PC-9 (cell line): ENCODE results near the gene SCN10A.

Experiments
- CTCF ChIP-seq: fragments of 200-600 bp; sonication (generic); conservative IDR thresholded peaks from 2 replicates; pipeline ENCODE4 v1.6.1; 2017; ENCODE audit warnings: mixed run types, antibody characterized with exemption, mild to moderate bottlenecking, moderate library complexity
- EZH2 ChIP-seq: fragments of 200-600 bp; sonication (generic); IDR thresholded peaks from 2 replicates; pipeline ENCODE4 v1.8.0; 2017; ENCODE audit warnings: antibody characterized with exemption, low read depth

GRCh38 chr3:38792983-38793382, 23.0 kb downstream of the SCN10A start:
- TF ChIP-seq CTCF (no peak), EZH2 (no peak)
